Smooth muscle cell (in vitro differentiated cells): ENCODE data around the gene SLC8B1. TPM values are rescaled to one million over a fixed set of nuclear protein-coding genes. Genes with fewer than 3 reads are reported as not detected.
"Not testable (repeated sequence)": the region's sequence is repeated elsewhere in the genome, so short reads cannot be mapped to it uniquely, and the experiment has no call there.

ENCODE experiments used
- DNase-seq: peaks from one replicate; lab custom pipeline; 2025; ENCODE audit not compliant: unreplicated experiment; lab: John Stamatoyannopoulos, UW
- H2AFZ ChIP-seq: fragments of 200-600 bp; sonication (generic); 2 replicates; pipeline ENCODE4 v1.6.0; 2016; ENCODE audit warnings: antibody characterized with exemption, low read depth, mild to moderate bottlenecking
- H3F3A ChIP-seq: fragments of 200-600 bp; sonication (generic); 2 replicates; pipeline ENCODE4 v1.6.0; 2017; ENCODE audit warnings: antibody characterized with exemption, low read depth
- H3K27ac ChIP-seq: fragments of 200-600 bp; sonication (generic); 2 replicates; pipeline ENCODE4 v1.5.1; 2016; ENCODE audit warnings: low read depth, mild to moderate bottlenecking
- H3K27me3 ChIP-seq: fragments of 200-600 bp; sonication (generic); 2 replicates; pipeline ENCODE4 v1.6.1; 2016; ENCODE audit warnings: low read depth, mild to moderate bottlenecking
- H3K36me3 ChIP-seq: fragments of 200-600 bp; sonication (generic); 2 replicates; pipeline ENCODE4 v1.5.1; 2016; ENCODE audit warnings: low read depth
- H3K4me1 ChIP-seq: fragments of 200-600 bp; sonication (generic); 2 replicates; pipeline ENCODE4 v1.5.1; 2016; ENCODE audit warnings: low read depth
- H3K4me2 ChIP-seq: fragments of 200-600 bp; sonication (generic); 2 replicates; pipeline ENCODE4 v1.6.0; 2016; ENCODE audit warnings: mild to moderate bottlenecking
- H3K4me3 ChIP-seq: fragments of 200-600 bp; sonication (generic); 2 replicates; pipeline ENCODE4 v1.5.1; 2016; ENCODE audit warnings: mild to moderate bottlenecking
- H3K79me2 ChIP-seq: fragments of 200-600 bp; sonication (generic); 2 replicates; pipeline ENCODE4 v1.6.0; 2016; ENCODE audit warnings: low read depth, mild to moderate bottlenecking
- H3K9ac ChIP-seq: fragments of 200-600 bp; sonication (generic); 2 replicates; pipeline ENCODE4 v1.6.0; 2016; ENCODE audit warnings: low read depth
- H3K9me3 ChIP-seq: fragments of 200-600 bp; sonication (generic); replicated peaks from 2 replicates; pipeline ENCODE4 v1.5.1; 2016; ENCODE audit warnings: low read depth
- H4K20me1 ChIP-seq: fragments of 200-600 bp; sonication (generic); 2 replicates; pipeline ENCODE4 v1.6.0; 2016; ENCODE audit warnings: low read depth
- CTCF ChIP-seq: fragments of 200-600 bp; sonication (generic); IDR thresholded peaks from 2 replicates; pipeline ENCODE4 v1.5.1; 2017; ENCODE audit warnings: borderline replicate concordance, mild to moderate bottlenecking, antibody characterized with exemption; ENCODE audit not compliant: insufficient read depth, poor library complexity, severe bottlenecking
- WGBS: methylation state at CpG from one replicate; pipeline ENCODE4 v1.1.7; 2016; ENCODE audit warnings: low lambda C conversion rate; 5-methylcytosine and 5-hydroxymethylcytosine counted together
- polyA plus RNA-seq: library from polyadenylated mRNA; unstranded; fragments of >200 nt; fragmentation: Nextera tagmentation; extraction: Ambion mirVana; gene quantifications from 2 replicates; pipeline ENCODE4 v1.2.1, GENCODE V29; 2016
- total RNA-seq: library from RNA; depleted of rRNA; stranded (reverse); fragments of >200 nt; gene quantifications from 2 replicates; pipeline ENCODE4 v1.2.3, GENCODE V29; 2014

SLC8B1 gene
- total and polyA plus RNA-seq, 2 experiments from 2014 or later, result 11.8 to 14.3 TPM

- Histone ChIP-seq H3K9ac (peak overlapping the region; percentile 32), H4K20me1 (peaks cover 16% of the 10 kb centered on the region), H3K27me3 (no peaks in the 10 kb centered on the region), H3K9me3 (no peaks in the 10 kb centered on the region), H3K36me3 (no peaks in the 10 kb centered on the region), H3K4me2 (peak overlapping the region; percentile 93), H3K4me3 (peak overlapping the region; percentile 60), H3F3A (peaks cover 5% of the 10 kb centered on the region), H3K4me1 (no peaks in the 10 kb centered on the region), H3K27ac (no peak overlapping the region), H3K79me2 (no peaks in the 10 kb centered on the region), H2AFZ (peak overlapping the region; percentile 86)
- no peak for DNase-seq
- TF ChIP-seq CTCF, result no peak
- 63% methylated on average over 11 of the region's 11 CpGs for WGBS
Observed at GRCh38 chr12:113359133-113359938, 24.4 kb upstream of the SLC8B1 start.

- Histone ChIP-seq H3K4me3 (peak within 1 kb of the TSS; percentile 60), H3F3A (peaks cover 5% of the 10 kb centered on the region), H4K20me1 (peaks cover 16% of the 10 kb centered on the region), H3K4me1 (no peaks in the 10 kb centered on the region), H3K36me3 (no peaks in the 10 kb centered on the region), H2AFZ (peak within 1 kb of the TSS; percentile 86), H3K27ac (no peak within 1 kb of the TSS), H3K9ac (peak within 1 kb of the TSS; percentile 32), H3K79me2 (no peaks in the 10 kb centered on the region), H3K9me3 (no peaks in the 10 kb centered on the region), H3K27me3 (no peaks in the 10 kb centered on the region), H3K4me2 (peak within 1 kb of the TSS; percentile 93)
- 2% methylated on average over 43 of the region's 67 CpGs for WGBS
- DNase-seq, result peak; percentile 82
- no peak for TF ChIP-seq CTCF
Observed at GRCh38 chr12:113358381-113359132, 23.6 kb upstream of the SLC8B1 start, which contains the start of gene PLBD2. Gene PLBD2 (plus strand): TSS chr12:113358587. CDS start chr12:113358601, 14 bp downstream.

GRCh38 chr12:113354192-113354591, 19.3 kb upstream of the SLC8B1 start:
- not testable (repeated sequence) for H3K4me1 ChIP-seq, H3K9me3 ChIP-seq, H4K20me1 ChIP-seq, H2AFZ ChIP-seq, H3K4me2 ChIP-seq, H3K27ac ChIP-seq, H3K4me3 ChIP-seq, H3K79me2 ChIP-seq, H3F3A ChIP-seq, H3K27me3 ChIP-seq, DNase-seq, H3K9ac ChIP-seq, H3K36me3 ChIP-seq
- 85% methylated on average over 7 of the region's 7 CpGs for WGBS

GRCh38 chr12:113351089-113351488, 16.2 kb upstream of the SLC8B1 start:
- H4K20me1 ChIP-seq, result no peaks in the 10 kb centered on the region
- no peak overlapping the region for H3K27ac ChIP-seq
- TF ChIP-seq CTCF, result no peak
- no peak overlapping the region for H3K4me3 ChIP-seq
- no peaks in the 10 kb centered on the region for H3K9me3 ChIP-seq
- H2AFZ ChIP-seq, result no peak overlapping the region
- no peaks in the 10 kb centered on the region for H3K4me1 ChIP-seq
- H3K27me3 ChIP-seq, result no peaks in the 10 kb centered on the region
- no peaks in the 10 kb centered on the region for H3F3A ChIP-seq
- DNase-seq, result no peak
- no peak overlapping the region for H3K9ac ChIP-seq
- no peak overlapping the region for H3K4me2 ChIP-seq
- H3K79me2 ChIP-seq, result no peaks in the 10 kb centered on the region
- no peaks in the 10 kb centered on the region for H3K36me3 ChIP-seq
